Middle frontal gyrus (tissue), 1 donor: Measurements from ENCODE around the gene GPR42.

Experiments
- DNase-seq: peaks from one replicate; pipeline ENCODE4 v3.0.0-alpha.2; 2015; ENCODE audit warnings: low spot score; ENCODE audit errors: extremely low spot score

The GPR42 gene, protein sequence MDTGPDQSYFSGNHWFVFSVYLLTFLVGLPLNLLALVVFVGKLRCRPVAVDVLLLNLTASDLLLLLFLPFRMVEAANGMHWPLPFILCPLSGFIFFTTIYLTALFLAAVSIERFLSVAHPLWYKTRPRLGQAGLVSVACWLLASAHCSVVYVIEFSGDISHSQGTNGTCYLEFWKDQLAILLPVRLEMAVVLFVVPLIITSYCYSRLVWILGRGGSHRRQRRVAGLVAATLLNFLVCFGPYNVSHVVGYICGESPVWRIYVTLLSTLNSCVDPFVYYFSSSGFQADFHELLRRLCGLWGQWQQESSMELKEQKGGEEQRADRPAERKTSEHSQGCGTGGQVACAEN

DNA sequence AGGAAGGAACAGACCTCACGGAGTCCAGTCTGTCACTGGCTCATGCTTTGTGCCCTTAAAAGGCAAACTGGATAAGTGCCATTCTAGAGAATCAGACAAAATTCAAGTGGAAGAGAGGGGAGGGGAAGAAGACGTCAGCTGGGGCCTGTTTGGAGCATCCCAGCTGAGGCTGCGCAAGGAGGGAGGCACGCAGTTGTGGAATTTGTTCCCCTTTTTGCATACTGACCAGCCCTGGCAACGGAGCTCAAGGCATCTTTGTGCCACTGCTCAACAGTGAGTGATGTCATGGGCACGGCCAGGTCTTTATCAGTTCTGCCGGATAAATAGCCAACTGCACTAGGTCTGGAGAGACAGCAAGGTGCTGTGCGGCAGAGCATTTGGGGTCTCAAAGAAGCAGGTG, at the start of gene GPR42:
TSS of gene GPR42 (plus strand) at position 347 of the 400 bp plus-strand sequence. CDS start 292 bp downstream, outside the sequence.
- DNase-seq: no peak

DNA sequence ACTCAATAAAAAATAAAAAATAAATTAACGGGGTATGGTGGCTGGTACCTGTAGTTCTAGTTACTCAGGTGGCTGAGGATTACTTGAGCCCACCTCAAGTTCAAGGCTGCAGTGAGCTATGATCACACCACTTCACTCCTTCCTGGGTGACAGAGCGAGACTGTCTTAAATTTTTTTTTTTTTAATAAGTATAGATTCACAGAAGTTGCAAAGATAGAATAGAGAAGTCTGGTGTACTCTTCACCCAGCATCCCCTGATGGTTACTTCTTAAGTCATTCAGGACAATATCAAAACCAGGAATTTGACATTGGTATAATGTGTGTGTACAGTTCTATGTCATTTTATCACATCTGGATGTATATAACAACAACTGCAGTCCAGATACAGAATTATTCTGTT, 49.6 kb upstream of the GPR42 start:
- DNase-seq: no peak

DNA sequence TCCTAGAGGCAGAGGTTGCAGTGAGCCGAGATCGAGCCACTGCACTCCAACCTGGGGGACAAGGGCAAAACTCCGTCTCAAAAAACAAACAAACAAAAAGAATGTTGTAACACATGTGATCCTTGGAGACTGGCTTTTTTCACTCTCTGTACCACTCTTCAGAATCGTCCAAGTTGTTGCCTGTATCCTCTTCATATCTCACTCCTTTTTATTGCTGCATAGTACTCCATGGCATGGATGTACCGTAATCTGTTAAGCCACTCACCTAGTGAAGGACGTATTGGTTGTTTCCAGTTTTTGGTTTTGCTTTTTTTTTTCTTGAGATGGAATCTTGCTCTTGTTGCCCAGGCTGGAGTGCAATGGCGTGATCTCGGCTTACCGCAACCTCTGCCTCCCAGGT, 48.9 kb upstream of the GPR42 start:
- DNase-seq: no peak

DNA sequence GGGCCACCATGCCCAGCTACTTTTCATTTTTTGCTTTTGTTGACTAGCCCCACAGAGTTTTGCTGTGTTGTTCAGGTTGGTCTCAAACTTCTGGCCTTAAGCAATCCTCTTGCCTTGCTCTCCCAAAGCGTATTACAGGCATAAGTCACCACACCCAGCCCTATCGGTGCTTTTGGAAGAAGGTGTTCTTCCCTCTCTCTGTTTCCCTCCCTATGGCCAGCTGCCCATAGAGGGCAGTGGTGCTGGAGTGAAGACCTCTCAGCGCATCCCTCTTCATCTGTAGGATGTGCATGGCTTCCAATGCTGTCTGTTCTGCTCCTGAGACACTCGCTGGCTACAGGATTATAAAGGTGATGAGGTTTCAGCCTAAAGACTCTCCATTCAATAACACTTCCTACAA, 43.2 kb upstream of the GPR42 start:
- no peak for DNase-seq

DNA sequence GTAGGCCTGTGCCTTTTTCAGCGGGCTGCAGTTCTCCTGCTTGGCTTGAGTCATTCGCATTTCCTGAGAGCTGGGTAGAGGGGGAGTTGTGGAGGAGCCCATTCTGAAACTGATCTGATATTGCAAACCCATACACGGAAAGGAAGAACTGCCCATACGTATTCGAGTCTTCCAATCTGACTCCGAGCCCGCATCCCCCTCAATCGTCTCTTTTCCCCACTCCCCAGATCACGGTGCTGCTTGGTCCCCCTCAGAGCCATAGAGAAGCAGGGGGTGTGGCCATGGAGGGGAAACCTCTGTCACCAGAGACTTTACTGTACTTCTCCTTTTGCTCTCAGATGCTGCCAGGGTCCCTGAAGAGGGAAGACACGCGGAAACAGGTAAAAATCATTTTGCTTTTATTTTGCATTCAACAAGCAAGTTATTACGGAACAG, 42.0 kb upstream of the GPR42 start, which contains the start of gene CD22:
TSS of gene CD22 (plus strand) at position 337 of the 435 bp plus-strand sequence. CDS start 2,854 bp downstream, outside the sequence.
- no peak for DNase-seq

DNA sequence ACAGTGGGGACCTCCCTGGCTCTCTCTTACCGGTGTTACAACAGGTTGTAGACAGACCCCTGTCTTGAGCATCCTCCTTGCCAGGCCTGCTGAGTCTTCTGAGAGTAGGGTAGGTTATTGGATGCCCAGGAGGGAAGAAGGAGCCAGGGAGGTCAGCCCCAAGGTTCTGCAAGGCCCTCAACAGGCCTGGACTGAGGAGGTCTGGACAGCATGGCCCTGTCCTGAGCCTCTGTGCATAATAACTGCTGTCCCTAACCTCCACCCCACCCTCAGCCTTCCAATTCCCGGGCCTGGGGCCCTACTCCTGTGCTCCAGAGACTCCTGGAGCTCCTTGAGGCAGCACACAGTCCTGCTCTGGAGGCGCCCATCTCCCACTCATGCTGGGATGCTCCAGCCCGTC, 41.5 kb upstream of the GPR42 start:
- DNase-seq: no peak

DNA sequence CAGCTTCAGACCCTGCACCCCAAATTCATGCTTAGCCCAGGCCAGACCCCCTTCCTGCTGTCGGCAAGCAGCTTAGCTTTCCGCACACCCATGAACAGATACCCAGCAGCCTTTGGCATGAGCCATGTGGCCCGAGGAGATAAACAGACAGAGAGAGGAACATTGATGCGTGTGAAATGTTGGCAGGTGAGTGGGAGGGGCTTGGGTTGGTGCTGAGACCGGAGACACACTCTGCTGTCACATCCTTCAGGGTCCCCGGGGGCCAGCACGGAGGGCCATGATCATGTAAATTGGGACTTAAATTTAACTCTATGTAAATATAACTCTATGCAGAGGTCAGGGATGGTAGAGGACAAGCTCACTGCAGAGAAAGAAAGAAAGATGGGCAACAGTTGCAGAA, 40.4 kb upstream of the GPR42 start:
- DNase-seq: no peak

DNA sequence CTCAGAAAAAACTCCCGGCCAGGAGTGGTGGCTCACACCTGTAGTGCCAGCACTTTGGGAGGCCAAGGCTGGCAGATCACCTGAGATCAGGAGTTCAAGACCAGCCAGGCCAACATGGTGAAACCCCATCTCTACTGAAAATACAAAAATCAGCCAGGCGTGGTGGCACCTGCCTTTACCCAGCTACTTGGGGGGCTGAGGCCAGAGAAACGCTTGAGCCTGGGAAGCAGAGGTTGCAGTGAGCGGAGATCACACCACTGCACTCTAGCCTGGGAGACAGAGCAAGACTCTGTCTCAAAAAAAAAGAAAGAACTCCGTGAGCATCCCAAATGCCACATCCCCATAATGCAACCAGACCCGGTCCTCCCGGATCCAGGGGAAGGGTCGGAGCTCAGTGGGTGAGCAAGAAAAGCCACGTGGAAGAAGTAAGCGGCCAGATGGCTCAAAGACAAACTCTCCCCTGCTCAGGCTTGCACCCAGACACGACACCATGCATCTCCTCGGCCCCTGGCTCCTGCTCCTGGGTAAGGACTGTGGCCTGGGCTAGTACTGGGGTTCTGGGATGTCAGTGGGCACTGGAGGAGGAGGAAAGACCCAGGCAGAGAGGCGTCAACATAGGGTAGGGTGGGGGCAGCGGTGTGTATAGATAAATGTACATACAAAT, 39.2 kb upstream of the GPR42 start:
- DNase-seq: no peak

DNA sequence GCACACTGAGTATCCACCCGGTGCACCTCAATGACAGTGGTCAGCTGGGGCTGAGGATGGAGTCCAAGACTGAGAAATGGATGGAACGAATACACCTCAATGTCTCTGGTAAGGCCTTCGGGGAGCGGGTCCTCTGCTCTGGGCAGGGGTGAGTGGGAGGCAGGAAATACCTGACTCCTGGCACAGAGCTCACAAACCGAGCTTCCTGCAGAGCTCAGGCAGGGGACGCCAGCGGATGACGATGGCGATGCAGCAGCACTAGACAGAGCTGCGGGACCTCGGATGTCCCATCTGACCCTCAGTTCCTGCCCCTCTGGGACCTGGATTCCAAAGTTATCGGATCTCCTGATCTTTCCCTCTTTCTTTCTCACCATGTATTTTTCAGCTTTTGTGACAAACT, 38.1 kb upstream of the GPR42 start:
- no peak for DNase-seq

DNA sequence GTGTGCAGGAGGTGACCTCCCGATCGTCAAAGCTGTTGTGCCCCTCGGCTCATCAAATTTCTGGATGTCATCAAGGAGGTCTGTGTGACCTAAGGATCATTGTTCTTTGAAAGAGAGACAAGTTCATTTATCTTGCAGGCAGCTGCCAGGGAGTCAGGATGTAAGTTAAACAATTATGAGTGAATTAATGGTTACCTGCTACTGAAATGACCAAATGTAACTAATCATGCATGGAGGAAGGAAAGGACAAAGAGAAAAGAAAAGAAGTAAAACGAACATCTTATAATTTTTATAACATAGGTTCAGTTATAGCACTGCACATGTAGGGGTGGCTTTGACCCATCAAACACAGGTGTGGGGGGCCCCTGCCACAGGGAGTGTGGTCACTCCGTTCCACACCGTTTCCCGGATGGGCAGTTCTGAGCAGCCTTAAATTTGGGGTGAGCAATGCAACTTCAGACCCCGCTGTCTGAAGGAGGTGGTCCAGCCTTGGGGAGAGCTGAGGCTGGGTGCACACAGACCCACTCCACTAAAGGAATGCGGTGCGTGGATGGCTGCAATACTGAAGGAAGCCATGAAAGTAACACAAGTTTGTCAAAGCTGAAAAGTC, 36.6 kb upstream of the GPR42 start:
- DNase-seq: no peak

DNA sequence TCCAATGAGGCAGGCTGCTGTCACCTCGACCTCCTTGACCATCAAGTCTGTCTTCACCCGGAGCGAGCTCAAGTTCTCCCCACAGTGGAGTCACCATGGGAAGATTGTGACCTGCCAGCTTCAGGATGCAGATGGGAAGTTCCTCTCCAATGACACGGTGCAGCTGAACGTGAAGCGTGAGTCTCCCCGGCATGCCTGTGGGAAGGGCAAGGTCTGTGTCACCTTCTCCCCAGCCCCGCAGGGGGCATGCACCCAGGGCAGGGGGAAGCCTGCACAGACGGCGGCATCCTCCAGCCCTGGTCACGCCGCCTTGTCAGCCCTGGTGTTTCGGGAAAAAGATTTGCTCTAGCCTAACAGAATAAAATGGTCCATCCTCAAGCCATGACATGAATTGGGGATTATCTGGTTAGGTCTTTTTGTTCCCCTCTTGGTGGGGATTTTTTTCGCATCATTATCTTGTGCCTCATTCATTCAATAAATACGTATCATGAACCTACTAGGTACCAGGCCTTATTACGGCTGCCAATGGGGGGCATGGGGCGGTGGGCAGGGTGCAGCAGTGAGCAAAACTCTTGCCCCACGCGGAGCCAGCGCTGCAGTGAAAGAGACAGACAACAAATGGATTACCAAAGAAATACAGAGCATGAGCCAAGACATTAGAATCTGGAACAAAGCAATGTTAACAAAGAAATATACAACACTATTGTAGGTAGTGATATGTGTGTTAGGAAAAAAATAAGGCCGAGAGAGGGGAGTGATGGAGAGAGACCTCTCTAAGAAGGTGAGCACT, 34.5 kb upstream of the GPR42 start:
- DNase-seq: no peak

DNA sequence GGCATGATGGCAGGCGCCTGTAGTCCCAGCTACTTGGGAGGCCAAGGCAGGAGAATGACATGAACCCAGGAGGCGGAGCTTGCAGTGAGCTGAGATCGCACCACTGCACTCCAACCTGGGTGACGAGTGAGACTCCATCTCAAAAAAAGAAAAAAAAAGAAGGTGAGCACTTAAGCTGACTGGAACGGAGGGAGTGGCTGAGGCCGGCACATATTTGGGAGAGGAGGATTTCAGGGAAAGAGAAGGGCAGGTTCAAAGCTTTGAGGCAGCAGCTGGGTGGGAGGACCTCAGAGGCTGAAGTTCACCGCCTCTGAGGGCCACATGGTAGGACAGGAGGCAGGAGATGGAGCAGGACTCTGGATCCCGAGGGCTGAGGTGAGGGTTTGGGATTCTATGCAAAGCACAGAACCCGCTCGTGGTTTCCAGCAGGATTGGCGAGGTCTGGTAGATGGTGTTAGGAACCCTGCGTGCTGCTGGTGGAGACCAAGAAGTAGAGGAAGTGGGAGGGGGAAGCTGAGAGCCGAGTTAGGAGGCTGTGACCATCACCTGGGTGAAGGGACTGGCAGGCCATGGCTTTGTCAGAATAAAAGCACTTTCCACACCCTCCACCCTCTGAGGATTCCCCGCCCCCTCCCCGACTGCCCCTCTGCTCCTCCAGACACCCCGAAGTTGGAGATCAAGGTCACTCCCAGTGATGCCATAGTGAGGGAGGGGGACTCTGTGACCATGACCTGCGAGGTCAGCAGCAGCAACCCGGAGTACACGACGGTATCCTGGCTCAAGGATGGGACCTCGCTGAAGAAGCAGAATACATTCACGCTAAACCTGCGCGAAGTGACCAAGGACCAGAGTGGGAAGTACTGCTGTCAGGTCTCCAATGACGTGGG, 33.5 kb upstream of the GPR42 start:
- DNase-seq: no peak

DNA sequence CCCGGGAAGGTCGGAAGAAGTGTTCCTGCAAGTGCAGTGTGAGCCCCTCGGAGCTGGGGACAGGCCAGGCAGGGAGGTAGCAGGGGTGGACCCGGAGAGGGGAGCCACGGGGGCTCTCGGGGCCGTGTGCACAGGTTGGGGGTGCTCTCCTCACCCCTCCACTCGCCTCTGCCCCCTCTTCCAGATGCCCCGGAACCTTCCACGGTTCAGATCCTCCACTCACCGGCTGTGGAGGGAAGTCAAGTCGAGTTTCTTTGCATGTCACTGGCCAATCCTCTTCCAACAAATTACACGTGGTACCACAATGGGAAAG, 32.9 kb upstream of the GPR42 start:
- DNase-seq: no peak

DNA sequence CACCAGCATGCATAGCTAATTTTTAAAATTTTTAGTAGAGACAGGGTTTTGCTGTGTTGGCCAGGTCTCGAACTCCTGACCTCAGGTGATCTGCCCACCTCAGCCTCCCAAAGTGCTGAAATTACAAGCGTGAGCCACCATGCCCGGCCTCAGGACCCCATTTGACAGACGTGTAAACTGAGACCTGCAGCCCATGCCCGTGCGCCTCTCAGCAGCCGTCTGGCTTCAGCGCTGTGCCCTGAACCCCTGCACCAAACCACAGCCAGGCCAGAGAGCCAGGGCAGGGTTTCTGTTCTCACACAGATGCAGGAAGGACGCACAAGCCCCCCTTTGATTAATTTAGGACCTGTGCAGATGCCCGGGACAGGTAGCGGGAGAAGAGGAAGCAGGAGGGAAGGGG, 30.4 kb upstream of the GPR42 start:
- DNase-seq: no peak

DNA sequence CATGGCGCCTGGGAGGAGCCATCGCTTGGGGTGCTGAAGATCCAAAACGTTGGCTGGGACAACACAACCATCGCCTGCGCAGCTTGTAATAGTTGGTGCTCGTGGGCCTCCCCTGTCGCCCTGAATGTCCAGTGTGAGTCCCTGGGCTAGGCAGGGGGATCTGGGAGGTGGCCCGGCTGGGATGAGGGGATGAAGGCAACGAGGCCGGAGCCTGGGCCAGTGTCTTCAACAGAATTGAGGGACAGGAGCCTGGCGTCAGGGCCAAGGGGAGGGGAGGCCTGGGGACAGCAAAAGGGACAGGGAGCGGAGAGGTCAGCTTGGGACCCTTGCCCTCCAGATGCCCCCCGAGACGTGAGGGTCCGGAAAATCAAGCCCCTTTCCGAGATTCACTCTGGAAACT, 29.9 kb upstream of the GPR42 start:
- no peak for DNase-seq

DNA sequence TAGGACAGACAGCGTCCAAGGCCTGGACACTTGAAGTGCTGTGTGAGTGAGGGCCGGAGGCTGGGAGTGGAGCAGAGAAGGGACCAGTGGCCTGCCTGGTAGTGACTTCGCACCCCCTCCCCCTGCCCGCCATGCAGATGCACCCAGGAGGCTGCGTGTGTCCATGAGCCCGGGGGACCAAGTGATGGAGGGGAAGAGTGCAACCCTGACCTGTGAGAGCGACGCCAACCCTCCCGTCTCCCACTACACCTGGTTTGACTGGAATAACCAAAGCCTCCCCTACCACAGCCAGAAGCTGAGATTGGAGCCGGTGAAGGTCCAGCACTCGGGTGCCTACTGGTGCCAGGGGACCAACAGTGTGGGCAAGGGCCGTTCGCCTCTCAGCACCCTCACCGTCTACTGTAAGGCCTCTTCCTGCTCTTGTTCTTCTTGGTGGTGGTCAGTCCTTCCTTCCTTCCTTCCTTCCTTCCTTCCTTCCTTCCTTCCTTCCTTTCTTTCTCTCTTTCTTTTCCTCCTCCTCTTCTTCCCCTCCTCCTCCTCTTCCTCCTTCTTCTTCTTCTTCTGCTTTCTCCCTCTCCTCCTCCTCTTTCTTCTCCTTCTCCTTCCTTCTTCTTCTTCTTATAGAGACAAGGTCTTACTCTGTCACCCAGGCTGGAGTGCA, 29.2 kb upstream of the GPR42 start:
- no peak for DNase-seq

DNA sequence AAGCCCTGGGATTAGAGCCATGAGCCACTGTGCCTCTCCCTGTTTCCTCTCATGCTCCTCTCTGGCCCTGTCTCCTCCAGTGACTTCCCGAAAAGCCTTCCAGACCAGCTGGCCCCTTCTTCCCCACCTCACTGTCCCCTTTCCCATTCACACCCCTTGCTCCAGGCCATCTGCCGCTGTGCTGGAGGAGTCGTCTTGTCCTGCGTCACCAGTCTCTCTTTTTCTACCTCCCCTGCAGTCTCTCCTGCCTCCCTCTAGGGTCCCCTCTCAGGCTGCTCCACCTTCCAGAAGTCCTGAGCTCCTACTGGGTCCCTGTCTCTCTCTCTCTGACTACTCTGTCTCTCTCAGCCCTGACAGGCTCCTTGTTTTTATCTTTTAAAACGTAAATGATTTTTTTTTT, 28.4 kb upstream of the GPR42 start:
- DNase-seq: no peak

DNA sequence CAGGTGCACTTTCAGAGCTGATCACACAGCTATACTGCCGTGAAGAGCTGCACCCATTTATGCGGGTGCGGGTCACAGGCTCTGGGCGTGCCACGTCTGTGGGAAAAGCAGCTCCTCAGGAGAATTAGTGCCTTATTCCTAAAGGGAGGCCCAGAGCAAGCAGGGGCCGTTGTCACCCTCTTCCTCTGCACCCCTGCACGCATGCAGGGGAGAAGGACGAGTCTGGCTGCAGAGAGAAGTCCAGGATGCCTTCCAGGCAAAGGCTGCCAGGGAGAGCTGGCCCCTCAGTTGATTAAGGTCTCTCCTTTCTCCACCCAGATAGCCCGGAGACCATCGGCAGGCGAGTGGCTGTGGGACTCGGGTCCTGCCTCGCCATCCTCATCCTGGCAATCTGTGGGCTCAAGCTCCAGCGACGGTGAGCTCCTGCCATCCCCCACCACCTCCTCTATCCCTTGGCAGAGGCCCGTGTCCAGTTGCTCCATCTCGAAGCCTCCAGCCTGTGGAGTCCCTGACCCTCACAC, 26.3 kb upstream of the GPR42 start:
- no peak for DNase-seq

DNA sequence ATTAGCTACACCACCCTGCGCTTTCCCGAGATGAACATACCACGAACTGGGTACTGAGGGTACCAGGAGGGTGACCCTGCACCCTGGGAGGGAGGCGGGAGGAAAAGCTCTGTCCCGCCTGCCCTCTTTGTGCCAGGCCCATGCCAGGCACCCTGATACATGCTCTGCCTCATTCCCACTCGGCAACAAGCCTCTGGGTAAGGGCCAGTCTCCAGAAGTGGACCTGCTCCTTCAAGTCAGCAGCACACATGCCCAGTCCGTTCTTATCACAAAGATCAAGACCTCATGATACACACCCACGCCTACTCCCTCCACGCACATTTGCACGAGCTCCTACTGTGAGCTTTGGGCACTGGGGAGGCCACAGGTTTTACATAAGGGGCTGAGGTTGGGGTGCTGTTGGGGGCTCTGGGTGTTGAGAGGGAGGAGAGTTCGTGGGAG, 25.2 kb upstream of the GPR42 start:
- no peak for DNase-seq
